Endodermal cell (in vitro differentiated cells): ENCODE measurements around the gene SH3PXD2A. TPM values are rescaled to one million over a fixed set of nuclear protein-coding genes. Genes with fewer than 3 reads are reported as not detected.

ENCODE experiments used
- DNase-seq: peaks from one replicate; pipeline ENCODE4 v3.0.0-alpha.2; 2017
- H3K27ac ChIP-seq: 2 replicates; pipeline ENCODE4 v1.5.1; 2013; ENCODE audit warnings: mild to moderate bottlenecking, low read depth, low read length, moderate library complexity
- H3K27me3 ChIP-seq: 2 replicates; pipeline ENCODE4 v1.6.1; 2013; ENCODE audit warnings: mild to moderate bottlenecking, low read length, moderate library complexity; ENCODE audit not compliant: insufficient read depth, control insufficient read depth, poor library complexity, severe bottlenecking
- H3K36me3 ChIP-seq: 2 replicates; pipeline ENCODE4 v1.7.0; 2013; ENCODE audit warnings: mild to moderate bottlenecking, low read length, moderate library complexity; ENCODE audit not compliant: control insufficient read depth, insufficient read depth
- H3K4me1 ChIP-seq: one replicate; pipeline ENCODE4 v1.7.0; 2013; ENCODE audit warnings: low read length; ENCODE audit not compliant: control insufficient read depth, insufficient read depth
- H3K4me3 ChIP-seq: 2 replicates; pipeline ENCODE4 v1.5.1; 2013; ENCODE audit warnings: mild to moderate bottlenecking, low read length, moderate library complexity
- H3K9ac ChIP-seq: 2 replicates; pipeline ENCODE4 v1.6.1; 2013; ENCODE audit warnings: mild to moderate bottlenecking, low read length, moderate library complexity; ENCODE audit not compliant: poor library complexity, severe bottlenecking; ENCODE audit errors: extremely low read depth
- H3K9me3 ChIP-seq: 2 replicates; pipeline ENCODE4 v1.6.1; 2013; ENCODE audit warnings: mild to moderate bottlenecking, low read length, moderate library complexity; ENCODE audit not compliant: control insufficient read depth
- H3K27ac Mint-ChIP-seq: 2 replicates; pipeline ENCODE4 v1.8.0; 2020; ENCODE audit warnings: mixed read lengths
- H3K27me3 Mint-ChIP-seq: 2 replicates; pipeline ENCODE4 v1.8.0; 2021; ENCODE audit warnings: mild to moderate bottlenecking, mixed read lengths; ENCODE audit not compliant: insufficient read depth
- H3K36me3 Mint-ChIP-seq: 2 replicates; pipeline ENCODE4 v1.8.0; 2020; ENCODE audit warnings: low read depth, mixed read lengths
- H3K4me1 Mint-ChIP-seq: 2 replicates; pipeline ENCODE4 v1.8.0; 2020; ENCODE audit warnings: mixed read lengths
- H3K4me3 Mint-ChIP-seq: 2 replicates; pipeline ENCODE4 v1.8.0; 2020; ENCODE audit warnings: mild to moderate bottlenecking, moderate library complexity, mixed read lengths
- H3K9me3 Mint-ChIP-seq: 2 replicates; pipeline ENCODE4 v1.8.0; 2020; ENCODE audit warnings: mild to moderate bottlenecking, mixed read lengths
- WGBS, 2 experiments: methylation state at CpG; one replicate each; pipeline versions ENCODE4 v1.1.5 to v1.1.7; 2013; ENCODE audit warnings: missing lambda C conversion rate in 2 of 2, mixed read lengths in 1 of 2; ENCODE audit not compliant: insufficient coverage in 1 of 2, insufficient read length in 1 of 2; 5-methylcytosine and 5-hydroxymethylcytosine counted together
- total RNA-seq, 2 donors: library from RNA; stranded (reverse); fragmentation: NEBNext Ultra II Directional in 1 of 2; extraction: Animal tissue kit (Norgen Biotek cat#: 25700) in 1 of 2; gene quantifications; 2 replicates in 1 of 2; 3 replicates in 1 of 2; pipeline ENCODE4 v1.2.1, GENCODE V29; 2021
- TF ChIP-seq, protein P1 (sequence below): fragments of 200-600 bp; sonication (generic); conservative IDR thresholded peaks from 2 replicates; pipeline ENCODE4 v1.5.0; 2021; ENCODE audit warnings: antibody characterized with exemption, mild to moderate bottlenecking

SH3PXD2A gene
- total RNA-seq, 2 donors from 2014 or later: 15.7 to 22.6 TPM

DNA sequence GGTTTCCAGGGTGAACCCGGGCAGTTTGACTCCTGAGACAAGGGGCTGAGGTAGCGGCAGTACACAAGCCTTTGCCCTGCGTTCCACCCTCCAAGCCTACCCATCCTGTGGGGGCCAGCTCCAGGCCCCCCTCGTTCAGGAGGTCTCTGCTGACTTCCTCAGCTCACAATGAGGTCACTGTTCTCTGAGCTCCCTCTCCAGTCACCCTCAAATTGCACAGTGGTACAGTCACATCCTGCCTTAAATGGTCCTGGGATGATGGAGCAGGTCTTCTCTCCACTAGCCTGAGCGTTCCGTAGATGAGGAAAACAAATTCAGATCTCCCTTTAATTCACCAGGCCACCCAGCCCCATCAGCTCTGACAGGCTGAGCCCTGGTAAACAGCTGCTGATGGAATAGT, 90.2 kb downstream of the SH3PXD2A start:
- H3K4me1 Mint-ChIP-seq: peaks cover 38% of the 10 kb centered on the region
- DNase-seq: no peak
- Histone ChIP-seq H3K4me3 (no peak overlapping the region), H3K4me1 (peaks cover 6% of the 10 kb centered on the region), H3K27me3 (no peaks in the 10 kb centered on the region), H3K36me3 (peaks cover 3% of the 10 kb centered on the region), H3K9ac (no peak overlapping the region), H3K9me3 (no peaks in the 10 kb centered on the region), H3K27ac (no peak overlapping the region)
- H3K27ac Mint-ChIP-seq: no peak overlapping the region
- TF ChIP-seq, protein P1, sequence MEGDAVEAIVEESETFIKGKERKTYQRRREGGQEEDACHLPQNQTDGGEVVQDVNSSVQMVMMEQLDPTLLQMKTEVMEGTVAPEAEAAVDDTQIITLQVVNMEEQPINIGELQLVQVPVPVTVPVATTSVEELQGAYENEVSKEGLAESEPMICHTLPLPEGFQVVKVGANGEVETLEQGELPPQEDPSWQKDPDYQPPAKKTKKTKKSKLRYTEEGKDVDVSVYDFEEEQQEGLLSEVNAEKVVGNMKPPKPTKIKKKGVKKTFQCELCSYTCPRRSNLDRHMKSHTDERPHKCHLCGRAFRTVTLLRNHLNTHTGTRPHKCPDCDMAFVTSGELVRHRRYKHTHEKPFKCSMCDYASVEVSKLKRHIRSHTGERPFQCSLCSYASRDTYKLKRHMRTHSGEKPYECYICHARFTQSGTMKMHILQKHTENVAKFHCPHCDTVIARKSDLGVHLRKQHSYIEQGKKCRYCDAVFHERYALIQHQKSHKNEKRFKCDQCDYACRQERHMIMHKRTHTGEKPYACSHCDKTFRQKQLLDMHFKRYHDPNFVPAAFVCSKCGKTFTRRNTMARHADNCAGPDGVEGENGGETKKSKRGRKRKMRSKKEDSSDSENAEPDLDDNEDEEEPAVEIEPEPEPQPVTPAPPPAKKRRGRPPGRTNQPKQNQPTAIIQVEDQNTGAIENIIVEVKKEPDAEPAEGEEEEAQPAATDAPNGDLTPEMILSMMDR: no peak
- H3K27me3 Mint-ChIP-seq: no peaks in the 10 kb centered on the region
- WGBS, 2 experiments: 75 to 100% methylated on average over 1 to 6 of the region's 6 CpGs
- peaks cover 4% of the 10 kb centered on the region for H3K36me3 Mint-ChIP-seq
- H3K9me3 Mint-ChIP-seq: no peaks in the 10 kb centered on the region
- no peak overlapping the region for H3K4me3 Mint-ChIP-seq

DNA sequence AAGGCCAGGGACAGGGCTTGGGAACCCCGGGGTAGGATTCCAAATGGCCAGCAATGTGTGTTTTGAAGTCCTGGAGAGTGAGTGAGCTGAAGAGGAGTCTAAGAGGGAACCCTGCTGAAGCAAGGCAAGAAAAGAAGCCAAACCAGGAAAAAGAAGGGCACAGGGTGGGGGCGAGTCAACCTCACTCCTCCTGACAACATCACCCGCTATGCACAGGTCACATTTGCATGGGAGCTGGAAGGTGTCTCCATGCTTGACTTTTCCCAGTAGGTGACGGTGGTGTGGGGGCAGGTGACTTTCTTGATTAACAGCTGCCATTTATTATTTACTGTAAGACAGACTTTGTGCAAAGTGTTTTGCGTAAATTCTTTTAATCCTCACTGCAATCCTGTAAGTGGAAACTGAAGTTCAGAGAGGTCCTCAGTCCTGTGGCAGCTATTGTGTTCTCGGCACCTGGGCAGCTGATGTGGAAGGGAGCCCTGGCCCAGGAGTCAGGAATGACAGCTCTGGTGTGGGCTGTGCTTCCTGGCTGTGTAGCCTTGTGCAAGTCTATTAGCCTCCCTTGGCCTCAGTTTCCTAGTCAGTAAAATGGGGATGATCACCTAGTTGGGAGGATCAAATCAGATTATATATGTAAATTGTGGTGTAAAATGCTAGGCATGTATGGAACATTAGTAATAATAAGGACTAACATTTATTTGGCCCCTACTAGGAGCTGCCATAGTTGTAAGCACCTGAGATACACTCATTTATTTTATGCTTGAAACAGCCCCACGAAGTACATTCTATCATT, 90.9 kb downstream of the SH3PXD2A start:
- Histone ChIP-seq H3K4me1 (peaks cover 6% of the 10 kb centered on the region), H3K27me3 (no peaks in the 10 kb centered on the region), H3K36me3 (peaks cover 3% of the 10 kb centered on the region), H3K9me3 (no peaks in the 10 kb centered on the region), H3K9ac (no peak overlapping the region), H3K4me3 (no peak overlapping the region), H3K27ac (no peak overlapping the region)
- H3K27me3 Mint-ChIP-seq: no peaks in the 10 kb centered on the region
- H3K36me3 Mint-ChIP-seq: peaks cover 5% of the 10 kb centered on the region
- peaks cover 43% of the 10 kb centered on the region for H3K4me1 Mint-ChIP-seq
- H3K27ac Mint-ChIP-seq: peak overlapping the region; percentile 56
- no peaks in the 10 kb centered on the region for H3K9me3 Mint-ChIP-seq
- 95 to 100% methylated on average over 3 to 7 of the region's 7 CpGs for WGBS, 2 experiments
- H3K4me3 Mint-ChIP-seq: no peak overlapping the region
- no peak for DNase-seq
- TF ChIP-seq, protein P1: no peak

DNA sequence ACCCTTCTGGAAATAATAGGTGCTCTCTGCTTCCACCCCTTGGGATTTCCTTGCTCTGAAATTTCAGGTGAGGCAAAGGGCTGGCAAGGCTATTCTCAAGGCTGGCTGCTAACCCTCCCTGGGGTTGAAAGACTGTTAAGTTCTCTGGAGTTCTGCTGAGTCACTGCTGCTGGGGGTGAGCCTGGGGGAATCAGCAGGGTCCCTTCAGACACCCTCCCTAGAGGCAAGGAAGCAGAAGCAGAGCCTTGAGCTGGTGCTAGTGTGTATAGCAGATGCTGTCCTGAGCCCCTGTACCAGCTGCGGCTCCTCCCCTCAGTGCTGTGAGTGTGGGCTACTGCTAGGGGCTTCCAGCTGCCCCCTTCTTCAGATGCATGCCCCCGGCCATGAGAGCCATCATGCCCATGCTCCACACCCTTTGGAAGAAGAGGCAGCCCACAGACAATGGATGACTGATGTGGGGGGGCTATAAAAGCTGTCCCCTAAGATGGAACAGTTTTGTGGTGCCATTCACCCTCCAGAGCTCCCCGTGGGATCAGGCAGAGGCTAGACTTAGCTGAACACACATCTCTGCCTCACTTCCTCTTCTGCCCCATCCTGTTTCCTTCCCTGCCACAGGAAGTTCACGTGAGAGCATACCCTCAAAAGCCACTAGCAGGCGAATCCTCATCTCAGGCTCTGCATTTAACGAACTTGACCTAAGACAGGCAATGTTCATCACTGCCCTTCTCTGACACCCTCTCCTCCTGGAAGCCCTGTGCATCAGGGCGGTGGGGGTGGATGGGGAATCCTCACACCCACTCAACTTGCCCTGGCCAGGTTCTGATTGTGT, 91.8 kb downstream of the SH3PXD2A start:
- DNase-seq: peak; percentile 71
- no peak overlapping the region for H3K9ac ChIP-seq
- H3K36me3 Mint-ChIP-seq: peaks cover 5% of the 10 kb centered on the region
- H3K27ac ChIP-seq: peak overlapping the region; percentile 12
- H3K4me1 ChIP-seq: peaks cover 6% of the 10 kb centered on the region
- H3K4me1 Mint-ChIP-seq: peaks cover 43% of the 10 kb centered on the region
- H3K27me3 Mint-ChIP-seq: no peaks in the 10 kb centered on the region
- H3K9me3 ChIP-seq: no peaks in the 10 kb centered on the region
- TF ChIP-seq, protein P1: no peak
- H3K27ac Mint-ChIP-seq: peak overlapping the region; percentile 56
- peaks cover 3% of the 10 kb centered on the region for H3K36me3 ChIP-seq
- 88 to 89% methylated on average over 5 to 7 of the region's 7 CpGs for WGBS, 2 experiments
- H3K9me3 Mint-ChIP-seq: no peaks in the 10 kb centered on the region
- no peak overlapping the region for H3K4me3 ChIP-seq
- no peaks in the 10 kb centered on the region for H3K27me3 ChIP-seq
- H3K4me3 Mint-ChIP-seq: no peak overlapping the region
